Measurements from ENCODE around the gene FLNA. TPM values are rescaled to one million over a fixed set of nuclear protein-coding genes. Genes with fewer than 3 reads are reported as not detected.
A peak's percentile ranks its signal among the peaks of the same experiment; 100 is the strongest.

FLNA gene
- total RNA-seq, 1 donor from 2014 or later: 953 TPM

- H3K4me3 ChIP-seq (ENCODE audit: low read depth, low read length): no peak overlapping the region
- TF ChIP-seq CTCF (conservative IDR thresholded peaks at IDR 0.05; ENCODE audit: low read depth, low read length): no peak
- no peak for DNase-seq (ENCODE audit: low read depth)
These were observed 48.9 kb downstream of the FLNA start for GRCh38 chrX:154325541-154325940.

- no peak for TF ChIP-seq CTCF (conservative IDR thresholded peaks at IDR 0.05; ENCODE audit: low read depth, low read length)
- DNase-seq (ENCODE audit: low read depth): no peak
These were observed 50.9 kb downstream of the FLNA start for GRCh38 chrX:154323537-154323936.

GRCh38 chrX:154322890-154323289 lies 51.5 kb downstream of the FLNA start:
- TF ChIP-seq CTCF (conservative IDR thresholded peaks at IDR 0.05; ENCODE audit: low read depth, low read length): no peak
- no peak overlapping the region for H3K4me3 ChIP-seq (ENCODE audit: low read depth, low read length)
- DNase-seq (ENCODE audit: low read depth): no peak

More at GRCh38 chrX:154323537-154323936, 50.9 kb downstream of the FLNA start:
- H3K4me3 ChIP-seq (ENCODE audit: low read depth, low read length): no peak overlapping the region

- H3K4me3 ChIP-seq (ENCODE audit: low read depth, low read length): no peak overlapping the region
- peak; percentile 29 for TF ChIP-seq CTCF (conservative IDR thresholded peaks at IDR 0.05; ENCODE audit: low read depth, low read length)
- no peak for DNase-seq (ENCODE audit: low read depth)
These were observed 52.8 kb downstream of the FLNA start for GRCh38 chrX:154321594-154321993.

GRCh38 chrX:154321152-154321551 lies 53.3 kb downstream of the FLNA start:
- DNase-seq (ENCODE audit: low read depth): no peak
- H3K4me3 ChIP-seq (ENCODE audit: low read depth, low read length): no peak overlapping the region
- TF ChIP-seq CTCF (conservative IDR thresholded peaks at IDR 0.05; ENCODE audit: low read depth, low read length): no peak

GRCh38 chrX:154320406-154320805 lies 54.0 kb downstream of the FLNA start:
- no peak overlapping the region for H3K4me3 ChIP-seq (ENCODE audit: low read depth, low read length)
- no peak for DNase-seq (ENCODE audit: low read depth)
- no peak for TF ChIP-seq CTCF (conservative IDR thresholded peaks at IDR 0.05; ENCODE audit: low read depth, low read length)

GRCh38 chrX:154317391-154317995 lies 56.9 kb downstream of the FLNA start:
- H3K4me3 ChIP-seq (ENCODE audit: low read depth, low read length): no peak overlapping the region
- DNase-seq (ENCODE audit: low read depth): no peak
- TF ChIP-seq CTCF (conservative IDR thresholded peaks at IDR 0.05; ENCODE audit: low read depth, low read length): peak; percentile 60
